GM10248 (cell line): Measurements from ENCODE around the gene FASTKD1.
"Not testable (repeated sequence)": the region's sequence is repeated elsewhere in the genome, so short reads cannot be mapped to it uniquely, and the experiment has no call there.

ENCODE experiments used
- CTCF ChIA-PET: fragments of 300-600 bp; sonication (Branson Sonifier 250); formaldehyde crosslinking; extraction: SDS; loops from one replicate; lab custom pipeline; 2021; ENCODE audit warnings: antibody characterized with exemption; lab: Yijun Ruan, JAX
- POLR2A ChIA-PET: fragments of 350-650 bp; sonication (Branson Sonifier 250); formaldehyde crosslinking; extraction: SDS; loops from one replicate; lab custom pipeline; 2020; ENCODE audit warnings: antibody characterized with exemption; lab: Yijun Ruan, JAX
- DNase-seq: peaks from one replicate; pipeline ENCODE4 v3.0.0; 2012; ENCODE audit errors: extremely low spot score
- CTCF ChIP-seq: IDR thresholded peaks from 2 replicates; pipeline ENCODE4 v1.5.1; 2012; ENCODE audit warnings: mild to moderate bottlenecking, low read depth; ENCODE audit errors: extremely low read depth, missing control alignments, control extremely low read depth

Gene FASTKD1

DNA sequence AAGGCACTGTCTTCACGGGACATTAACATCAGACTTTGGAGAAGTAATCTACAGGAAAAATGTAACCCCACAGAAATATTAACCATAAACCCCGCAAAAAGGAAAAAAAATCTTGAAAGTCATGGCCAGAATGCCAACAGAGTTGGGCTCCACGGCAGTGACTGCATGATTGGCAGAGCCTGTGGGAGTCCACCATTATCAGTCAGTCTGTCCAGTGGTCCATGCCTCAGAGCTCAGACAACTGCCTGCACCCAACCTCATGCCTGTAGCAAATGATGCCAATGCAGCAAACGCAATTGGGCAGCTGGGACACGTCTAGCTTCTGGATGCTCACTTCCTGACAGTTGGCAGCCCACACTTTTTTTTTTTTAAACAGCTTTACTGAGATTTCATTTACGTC, 5.4 kb upstream of the FASTKD1 start:
- no peak for TF ChIP-seq CTCF

DNA sequence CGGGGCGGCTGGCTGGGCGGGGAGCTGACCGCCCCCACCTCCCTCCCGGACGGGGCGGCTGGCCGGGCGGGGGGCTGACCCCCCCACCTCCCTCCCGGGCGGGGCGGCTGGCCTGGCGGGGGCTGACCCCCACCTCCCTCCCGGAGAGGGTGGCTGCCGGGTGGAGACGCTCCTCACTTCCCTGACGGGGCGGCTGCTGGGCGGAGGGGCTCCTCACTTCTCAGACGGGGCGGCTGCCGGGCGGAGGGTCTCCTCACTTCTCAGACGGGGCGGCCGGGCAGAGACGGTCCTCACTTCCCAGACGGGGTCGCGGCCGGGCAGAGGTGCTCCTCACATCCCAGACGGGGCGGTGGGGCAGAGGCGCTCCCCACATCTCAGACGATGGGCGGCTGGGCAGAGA, 1.6 kb upstream of the FASTKD1 start:
- POLR2A ChIA-PET, CTCF ChIA-PET: not testable (repeated sequence)

More for the DNA sequence above, 5.4 kb upstream of the FASTKD1 start:
- ChIA-PET CTCF (interaction anchor here (0.8 to 1.2 kb wide), 2 partner anchors 12 to 459 kb away, joined by 3 read pairs; no protein-coding TSS in a partner anchor), POLR2A (no interaction called here)
- DNase-seq: no peak

DNA sequence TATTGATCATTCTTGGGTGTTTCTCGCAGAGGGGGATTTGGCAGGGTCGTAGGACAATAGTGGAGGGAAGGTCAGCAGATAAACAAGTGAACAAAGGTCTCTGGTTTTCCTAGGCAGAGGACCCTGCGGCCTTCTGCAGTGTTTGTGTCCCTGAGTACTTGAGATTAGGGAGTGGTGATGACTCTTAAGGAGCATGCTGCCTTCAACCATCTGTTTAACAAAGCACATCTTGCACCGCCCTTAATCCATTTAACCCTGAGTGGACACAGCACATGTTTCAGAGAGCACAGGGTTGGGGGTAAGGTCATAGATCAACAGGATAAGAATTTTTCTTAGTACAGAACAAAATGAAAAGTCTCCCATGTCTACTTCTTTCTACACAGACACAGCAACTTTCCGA, 874 bp upstream of the FASTKD1 start:
- DNase-seq, POLR2A ChIA-PET, CTCF ChIA-PET: not testable (repeated sequence)

More for the DNA sequence above, 1.6 kb upstream of the FASTKD1 start:
- DNase-seq: not testable (repeated sequence)

DNA sequence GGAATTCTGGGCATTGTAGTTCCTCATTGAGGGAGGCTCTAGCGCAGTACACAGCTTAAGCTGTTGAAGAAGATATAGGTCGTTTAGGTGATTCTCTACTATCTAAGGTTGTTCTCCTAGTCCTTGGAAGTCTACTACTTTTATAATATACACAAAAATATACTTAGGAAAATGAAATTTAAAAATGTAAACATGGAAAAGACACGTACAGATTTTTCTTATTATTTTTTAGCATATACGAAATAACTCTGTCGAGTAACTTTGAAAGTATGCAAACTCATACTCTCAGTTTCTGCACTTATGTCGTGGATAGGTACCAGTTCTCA, 272 bp upstream of the FASTKD1 start:
- DNase-seq: no peak
- POLR2A ChIA-PET: interaction anchor here (1.2 kb wide), 1 partner anchor 11 kb away, joined by 4 read pairs; no protein-coding TSS in a partner anchor
- TF ChIP-seq CTCF: no peak
- CTCF ChIA-PET: interaction anchor here (1.3 kb wide), 1 partner anchor 12 kb away, joined by 3 read pairs; no protein-coding TSS in a partner anchor

DNA sequence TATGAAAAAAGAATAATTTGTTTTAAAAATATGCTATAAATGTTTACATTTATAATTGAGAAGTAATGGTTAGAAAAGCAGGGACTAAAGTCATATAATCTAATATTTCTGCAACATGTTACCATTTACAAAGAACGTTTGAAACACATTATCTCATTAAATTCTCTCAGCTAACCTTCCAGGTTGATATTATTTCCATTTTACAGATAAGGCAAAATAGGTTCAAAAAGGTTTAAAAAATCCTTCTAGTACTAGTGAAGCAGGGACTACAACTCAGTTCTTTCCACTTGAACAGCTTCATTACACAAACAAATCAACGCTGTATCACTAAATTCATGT, 875 bp downstream of the FASTKD1 start:
- DNase-seq: no peak
- ChIA-PET CTCF (interaction anchor here (1.1 to 1.4 kb wide), 2 partner anchors 9 to 12 kb away, joined by 4 to 6 read pairs; no protein-coding TSS in a partner anchor), POLR2A (interaction anchor here (0.6 to 1.2 kb wide), 3 partner anchors 9 to 226 kb away, joined by 3 to 4 read pairs (median 4); no protein-coding TSS in a partner anchor)
- TF ChIP-seq CTCF: no peak

- ChIA-PET CTCF (interaction anchor here (0.8 to 1.4 kb wide), 4 partner anchors 10 to 183 kb away, joined by 3 to 6 read pairs (median 4); no protein-coding TSS in a partner anchor), POLR2A (no interaction called here)
- TF ChIP-seq CTCF: no peak
- no peak for DNase-seq
Measured at GRCh38 chr2:169572189-169572588, 1.5 kb downstream of the FASTKD1 start.

DNA sequence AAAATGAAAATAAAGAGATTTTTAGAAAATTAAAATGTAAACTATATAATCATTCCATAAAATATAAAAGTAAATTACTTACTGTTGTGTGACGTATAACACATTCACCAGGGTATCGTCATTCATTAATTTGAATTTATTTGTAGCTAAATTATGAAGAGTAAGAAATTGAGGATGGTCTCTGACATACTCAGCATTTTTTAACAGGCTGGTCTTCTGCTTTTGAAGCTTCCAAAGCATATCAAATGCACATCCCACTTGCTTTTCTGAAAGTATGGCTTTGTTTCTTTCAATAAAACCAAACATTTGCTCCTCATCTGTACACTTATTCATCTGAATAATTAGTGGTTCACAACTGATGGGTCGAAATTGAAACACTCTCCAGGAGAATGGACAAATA, 2.1 kb downstream of the FASTKD1 start:
- TF ChIP-seq CTCF: no peak

DNA sequence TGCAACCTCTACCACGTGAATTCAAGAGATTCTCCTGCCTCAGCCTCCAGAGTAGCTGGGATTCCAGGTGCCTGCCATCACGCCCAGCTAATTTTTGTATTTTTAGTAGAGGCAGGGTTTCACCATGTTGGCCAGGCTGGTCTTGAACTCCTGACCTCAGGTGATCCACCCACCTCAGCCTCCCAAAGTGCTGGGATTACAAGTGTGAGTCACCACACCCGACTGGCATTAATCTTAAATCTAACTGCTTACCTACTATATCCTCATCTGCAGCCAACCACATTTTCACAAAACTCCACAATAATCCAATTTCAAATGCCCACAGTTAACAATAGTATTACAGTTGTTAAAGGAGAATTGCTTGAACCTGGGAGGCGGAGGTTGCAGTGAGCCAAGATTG, 2.9 kb downstream of the FASTKD1 start:
- POLR2A ChIA-PET, DNase-seq, CTCF ChIA-PET: not testable (repeated sequence)

More for the DNA sequence above, 2.1 kb downstream of the FASTKD1 start:
- no peak for DNase-seq
- POLR2A ChIA-PET: no interaction called here
- CTCF ChIA-PET: interaction anchor here (0.8 to 1.2 kb wide), 2 partner anchors 14 to 183 kb away, joined by 3 to 4 read pairs; no protein-coding TSS in a partner anchor
